ENCODE measurements around the gene BICDL2.
"Not testable (repeated sequence)": the region's sequence is repeated elsewhere in the genome, so short reads cannot be mapped to it uniquely, and the experiment has no call there.

Gene BICDL2

DNA sequence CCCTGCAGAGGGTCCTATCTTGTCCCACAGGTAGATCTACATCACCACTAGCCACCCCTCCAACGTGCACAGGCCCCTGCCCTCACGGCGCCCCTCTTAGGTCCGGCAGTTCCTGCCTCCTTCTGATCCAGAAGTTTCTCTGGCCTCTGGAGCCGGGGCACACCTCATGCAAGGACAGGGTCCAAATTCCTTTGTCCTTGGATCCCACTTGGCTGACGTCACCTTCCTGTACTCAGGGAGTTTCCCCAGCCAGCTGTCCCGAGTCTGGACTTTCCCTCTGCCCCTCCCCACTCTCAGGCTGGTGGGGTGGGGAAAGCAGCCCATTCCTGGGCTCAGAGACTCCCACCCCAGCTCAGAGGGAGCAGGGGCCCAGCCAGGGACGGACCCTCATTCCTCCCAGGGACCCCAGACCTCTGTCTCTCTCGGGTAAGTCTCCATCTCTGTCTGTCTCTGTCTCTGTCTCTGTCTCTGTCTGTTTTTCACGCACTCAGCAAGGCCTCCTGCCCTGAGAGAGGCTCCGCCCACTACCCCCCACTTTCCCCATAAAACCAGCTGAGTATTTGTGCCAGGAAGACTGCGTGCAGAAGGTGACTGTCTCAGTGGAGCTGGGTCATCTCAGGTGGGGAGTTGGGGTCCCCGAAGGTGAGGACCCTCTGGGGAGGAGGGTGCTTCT lies 28.5 kb upstream of the BICDL2 start, which contains the start of gene IL32:
Gene IL32 (plus strand): TSS at position 572 of the 673 bp plus-strand sequence. CDS start 172 bp downstream, outside the sequence.
- DNase-seq (ENCODE audit: low read depth): peak; percentile 60

DNA sequence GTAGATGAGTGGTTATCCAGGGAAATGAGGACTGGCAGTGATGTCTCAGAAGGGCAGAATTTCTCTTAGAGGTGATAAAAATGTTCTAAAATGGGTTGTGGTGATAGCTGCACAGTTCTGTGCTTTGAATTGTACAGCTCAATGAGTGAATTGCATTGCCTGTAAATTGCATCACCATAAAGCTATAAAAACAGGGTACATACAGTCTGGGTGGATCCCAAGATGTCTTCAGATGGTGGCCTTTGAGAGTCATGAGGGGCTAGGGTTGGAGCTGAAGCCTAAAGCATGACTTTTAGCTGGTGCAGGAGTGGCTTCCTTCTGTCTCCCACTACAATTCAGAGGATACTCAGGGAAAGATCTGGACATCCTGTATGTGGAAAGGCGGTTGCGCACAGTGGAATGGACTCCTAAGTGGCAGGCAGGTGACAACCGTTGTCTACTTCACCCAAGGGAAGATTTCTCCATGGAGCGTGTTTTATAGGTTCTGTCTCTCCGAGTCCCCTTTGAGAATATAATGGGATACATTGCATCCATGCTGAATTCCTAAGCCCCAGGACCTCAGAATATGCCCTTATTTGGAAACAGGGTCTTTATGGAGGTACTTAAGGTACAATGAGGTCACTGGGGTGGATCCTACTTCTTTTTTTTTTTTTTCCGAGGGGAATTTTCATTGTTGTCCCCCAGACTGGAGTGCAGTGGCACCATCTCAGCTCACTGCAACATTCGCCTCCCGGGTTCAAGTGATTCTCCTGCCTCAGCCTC lies 27.1 kb upstream of the BICDL2 start:
- no peak for DNase-seq (ENCODE audit: low read depth)

DNA sequence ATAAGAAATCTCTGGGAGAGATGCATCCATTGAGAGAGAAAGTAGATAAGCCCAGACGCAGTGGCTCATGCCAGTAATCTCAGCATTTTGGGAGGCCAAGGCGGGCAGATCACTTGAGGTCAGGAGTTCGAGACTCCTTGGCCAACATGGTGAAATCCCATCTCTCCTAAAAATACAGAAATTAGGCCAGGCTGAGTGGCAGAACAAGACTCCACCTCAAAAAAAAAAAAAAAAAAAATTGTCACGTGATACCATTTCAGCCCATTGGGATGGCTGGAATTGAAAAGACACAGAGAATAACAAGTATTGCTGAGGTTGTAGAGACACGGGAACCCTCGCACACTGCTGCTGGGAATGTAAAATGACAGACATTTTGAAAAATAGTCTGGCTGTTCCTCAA lies 25.8 kb upstream of the BICDL2 start:
- DNase-seq (ENCODE audit: low read depth): no peak

DNA sequence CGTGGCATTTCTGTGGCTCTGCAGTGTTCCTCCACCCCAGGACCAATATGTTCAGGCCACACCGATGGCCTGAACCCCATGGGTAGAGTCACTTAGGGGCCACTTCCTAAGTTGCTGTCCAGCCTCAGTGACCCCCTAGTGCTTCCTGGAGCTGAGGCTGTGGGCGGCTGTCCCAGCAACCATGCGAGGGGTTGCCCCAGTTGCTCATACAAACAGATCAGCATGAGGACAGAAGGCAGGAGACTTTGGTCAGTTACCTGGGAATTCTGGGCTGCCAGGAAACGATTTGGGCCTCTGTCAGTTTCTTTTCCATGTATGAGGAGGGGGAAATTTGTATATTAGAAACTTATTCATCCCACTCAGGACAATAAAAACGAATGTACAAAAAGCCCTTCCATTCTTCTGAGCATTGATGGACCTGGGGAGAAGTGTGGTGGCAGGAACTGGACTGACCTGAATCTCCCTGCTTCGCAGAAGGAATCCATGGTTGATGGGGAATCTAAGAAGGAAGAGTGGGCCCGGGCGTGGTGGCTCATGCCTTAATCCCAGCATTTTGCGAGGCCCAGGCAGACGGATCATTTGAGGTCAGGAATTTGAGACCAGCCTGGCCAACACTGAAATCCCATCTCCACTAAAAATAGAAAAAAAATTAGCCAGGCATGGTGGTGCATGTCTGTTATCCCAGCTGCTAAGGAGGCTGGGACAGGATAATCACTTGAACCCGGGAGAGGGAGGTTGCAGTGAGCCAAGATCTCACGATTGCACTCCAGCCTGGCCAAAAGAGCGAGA lies 23.8 kb upstream of the BICDL2 start:
- no peak for DNase-seq (ENCODE audit: low read depth)

DNA sequence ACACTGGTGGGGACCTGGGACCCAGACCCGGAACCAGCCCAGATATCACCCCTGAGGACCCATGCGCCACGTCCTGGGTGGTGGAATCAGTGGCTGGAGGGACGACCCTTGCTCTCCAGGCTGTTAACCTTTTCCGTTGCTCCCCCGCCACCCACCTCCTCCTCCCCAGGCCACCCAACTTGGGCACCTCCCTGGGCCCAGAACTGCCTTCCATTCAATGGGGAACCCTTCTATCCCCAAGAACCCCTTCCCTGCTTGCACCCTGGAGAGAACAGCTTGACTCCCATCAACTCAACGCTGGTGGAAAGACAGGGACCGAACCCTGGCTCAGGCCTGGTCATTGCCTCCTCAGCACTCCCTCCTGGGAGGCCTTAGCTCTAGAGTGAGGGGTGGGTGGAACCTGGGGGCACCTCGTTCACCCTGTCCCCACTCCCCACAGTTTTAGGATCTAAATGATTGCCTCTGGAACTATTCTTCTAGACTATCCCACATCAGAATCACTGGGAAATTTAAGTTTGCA lies 23.0 kb upstream of the BICDL2 start:
- DNase-seq (ENCODE audit: low read depth): no peak

DNA sequence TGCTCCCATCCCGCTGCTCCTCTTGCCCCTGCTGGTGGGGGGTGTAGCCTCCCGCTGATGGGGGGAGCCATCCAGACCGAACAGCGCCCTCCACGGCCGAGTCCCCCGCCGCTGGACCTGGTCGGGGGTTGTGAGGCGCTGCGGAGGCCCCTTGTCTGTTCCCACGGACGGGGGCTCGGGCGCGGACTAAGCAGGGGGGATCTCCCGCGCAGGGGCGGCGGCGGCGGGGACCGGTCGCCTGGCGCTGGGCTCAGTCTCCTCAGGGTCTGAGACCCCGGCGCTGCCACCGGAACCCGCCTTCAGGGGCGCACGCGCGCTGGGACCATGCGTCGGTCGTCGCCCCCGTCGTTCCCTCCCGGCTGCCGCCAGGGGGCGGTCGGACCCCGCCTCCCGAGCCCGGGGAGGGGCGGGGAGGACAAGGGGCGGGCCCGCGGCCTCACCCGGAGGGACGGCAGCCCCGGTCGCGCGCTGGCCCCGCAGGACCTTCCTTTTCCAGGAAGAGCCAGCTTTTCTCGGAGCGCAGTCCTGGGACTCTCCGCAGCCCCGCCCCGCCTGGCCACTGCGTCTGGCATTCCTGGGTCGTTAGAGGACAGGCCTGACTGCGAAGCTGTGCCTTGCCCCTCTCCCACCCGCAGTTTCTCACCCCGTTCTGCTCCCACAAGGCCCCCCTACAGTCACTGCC lies 22.4 kb upstream of the BICDL2 start:
- DNase-seq (ENCODE audit: low read depth): peak; percentile 83

DNA sequence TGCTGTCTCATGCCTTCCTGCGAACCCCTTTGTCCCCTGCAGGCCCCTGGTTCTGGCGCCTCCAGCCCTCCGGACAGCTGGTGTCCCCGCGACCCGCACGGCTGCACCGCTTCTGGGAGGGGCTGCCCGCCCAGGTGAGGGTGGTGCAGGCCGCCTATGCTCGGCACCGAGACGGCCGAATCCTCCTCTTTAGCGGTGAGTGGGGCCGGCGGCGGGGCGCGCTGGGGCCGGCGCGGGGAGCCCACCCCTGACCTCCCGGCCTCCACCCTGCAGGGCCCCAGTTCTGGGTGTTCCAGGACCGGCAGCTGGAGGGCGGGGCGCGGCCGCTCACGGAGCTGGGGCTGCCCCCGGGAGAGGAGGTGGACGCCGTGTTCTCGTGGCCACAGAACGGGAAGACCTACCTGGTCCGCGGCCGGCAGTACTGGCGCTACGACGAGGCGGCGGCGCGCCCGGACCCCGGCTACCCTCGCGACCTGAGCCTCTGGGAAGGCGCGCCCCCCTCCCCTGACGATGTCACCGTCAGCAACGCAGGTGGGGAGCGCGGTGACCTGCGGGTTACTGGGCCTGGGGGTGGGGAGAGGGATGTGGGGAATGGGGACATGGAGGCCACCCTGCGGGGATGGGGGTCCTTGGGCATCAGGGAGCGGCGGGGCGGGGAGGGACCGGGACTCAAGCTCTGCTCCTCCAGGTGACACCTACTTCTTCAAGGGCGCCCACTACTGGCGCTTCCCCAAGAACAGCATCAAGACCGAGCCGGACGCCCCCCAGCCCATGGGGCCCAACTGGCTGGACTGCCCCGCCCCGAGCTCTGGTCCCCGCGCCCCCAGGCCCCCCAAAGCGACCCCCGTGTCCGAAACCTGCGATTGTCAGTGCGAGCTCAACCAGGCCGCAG lies 21.6 kb upstream of the BICDL2 start:
- peak; percentile 49 for DNase-seq (ENCODE audit: low read depth)

DNA sequence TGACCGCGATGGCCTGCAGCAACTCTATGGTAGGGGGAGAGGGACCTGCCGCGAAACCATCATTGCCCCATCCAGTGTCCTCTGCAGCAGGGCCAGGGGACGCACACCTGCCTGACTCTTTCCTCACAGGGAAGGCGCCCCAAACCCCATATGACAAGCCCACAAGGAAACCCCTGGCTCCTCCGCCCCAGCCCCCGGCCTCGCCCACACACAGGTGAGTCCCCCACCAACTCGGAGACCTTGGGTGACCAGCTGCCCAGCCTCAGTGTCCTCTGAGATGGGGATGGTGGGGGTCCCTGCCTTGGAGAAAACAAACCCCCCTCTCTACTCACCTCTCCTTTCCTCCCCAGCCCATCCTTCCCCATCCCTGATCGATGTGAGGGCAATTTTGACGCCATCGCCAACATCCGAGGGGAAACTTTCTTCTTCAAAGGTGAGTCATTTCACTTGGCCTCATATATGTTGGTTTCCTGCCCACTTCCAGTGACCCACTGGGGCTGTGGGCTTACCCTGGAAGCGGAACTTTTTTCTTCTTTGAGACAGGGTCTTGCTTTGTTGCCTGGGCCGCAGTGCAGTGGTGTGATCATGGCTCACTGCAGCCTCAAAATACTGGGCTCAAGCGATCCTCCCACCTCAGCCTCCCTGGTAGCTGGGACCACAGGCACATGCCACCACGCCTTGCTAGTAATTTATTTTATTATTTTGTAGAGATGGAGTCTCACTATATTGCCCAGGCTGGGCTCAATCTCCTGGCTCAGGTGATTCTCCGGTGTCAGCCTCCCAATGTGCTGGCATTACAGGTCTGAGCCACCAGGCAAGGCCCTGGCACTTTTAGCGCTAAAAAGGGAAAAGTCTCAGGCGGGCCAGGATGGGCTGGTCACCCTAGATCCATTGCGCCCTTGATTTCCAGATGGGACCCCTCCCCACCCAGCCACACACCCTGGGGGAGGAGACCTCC lies 20.7 kb upstream of the BICDL2 start:
- no peak for DNase-seq (ENCODE audit: low read depth)

DNA sequence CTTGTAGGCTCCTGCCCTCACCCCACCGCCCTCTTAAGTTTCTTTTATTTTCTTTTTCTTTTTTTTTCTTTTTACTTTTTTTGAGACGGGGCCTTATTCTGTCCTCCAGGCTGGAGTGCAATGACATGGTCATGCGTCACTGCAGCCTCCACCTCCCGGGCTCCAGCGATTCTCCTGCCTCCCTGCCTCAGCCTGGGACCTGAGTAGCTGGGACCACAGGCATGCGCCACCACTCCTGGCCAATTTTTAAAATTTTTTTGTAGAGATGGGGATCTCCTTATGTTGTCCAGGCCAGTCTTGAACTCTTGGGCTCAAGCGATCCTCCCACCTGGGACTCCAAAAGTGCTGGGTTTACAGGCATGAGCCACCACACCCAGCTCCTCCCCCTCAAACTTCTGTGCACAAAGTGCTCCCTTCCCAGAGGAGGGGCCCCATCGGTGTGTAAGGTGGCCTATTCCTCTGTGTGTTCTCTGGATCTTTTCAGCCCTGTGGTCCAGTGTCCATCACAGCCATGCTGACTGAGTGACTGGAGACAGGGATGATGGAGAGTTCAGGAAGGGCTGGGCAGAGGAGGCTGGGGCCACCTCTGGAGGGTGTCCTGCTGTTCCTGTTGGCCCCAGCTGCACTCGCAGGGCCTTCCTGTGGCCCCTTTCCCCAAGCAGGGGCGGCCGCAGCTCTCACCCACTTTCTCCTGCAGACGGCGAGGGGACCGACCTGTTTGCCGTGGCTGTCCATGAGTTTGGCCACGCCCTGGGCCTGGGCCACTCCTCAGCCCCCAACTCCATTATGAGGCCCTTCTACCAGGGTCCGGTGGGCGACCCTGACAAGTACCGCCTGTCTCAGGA lies 19.8 kb upstream of the BICDL2 start:
- no peak for DNase-seq (ENCODE audit: low read depth)

DNA sequence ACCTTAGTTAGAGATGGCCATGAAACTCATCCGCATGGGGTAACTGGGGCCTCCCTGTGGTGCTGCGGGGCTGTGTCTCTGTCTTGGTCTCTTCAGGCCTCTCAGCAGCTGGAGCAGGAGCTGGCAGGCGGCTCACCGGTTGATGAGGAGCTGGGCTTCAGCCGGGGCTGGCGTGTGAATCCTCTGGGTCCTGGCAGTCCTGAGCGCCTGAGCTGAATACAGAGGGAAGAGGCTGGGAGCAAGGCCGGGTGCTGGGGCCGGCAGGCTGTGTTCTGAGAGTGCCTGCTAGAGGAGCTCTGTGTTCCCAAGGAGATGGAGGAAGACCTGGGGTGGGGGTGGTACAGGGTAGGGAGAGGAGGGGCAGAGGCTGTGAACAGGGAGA lies 19.0 kb upstream of the BICDL2 start:
- not testable (repeated sequence) for DNase-seq (ENCODE audit: low read depth)

DNA sequence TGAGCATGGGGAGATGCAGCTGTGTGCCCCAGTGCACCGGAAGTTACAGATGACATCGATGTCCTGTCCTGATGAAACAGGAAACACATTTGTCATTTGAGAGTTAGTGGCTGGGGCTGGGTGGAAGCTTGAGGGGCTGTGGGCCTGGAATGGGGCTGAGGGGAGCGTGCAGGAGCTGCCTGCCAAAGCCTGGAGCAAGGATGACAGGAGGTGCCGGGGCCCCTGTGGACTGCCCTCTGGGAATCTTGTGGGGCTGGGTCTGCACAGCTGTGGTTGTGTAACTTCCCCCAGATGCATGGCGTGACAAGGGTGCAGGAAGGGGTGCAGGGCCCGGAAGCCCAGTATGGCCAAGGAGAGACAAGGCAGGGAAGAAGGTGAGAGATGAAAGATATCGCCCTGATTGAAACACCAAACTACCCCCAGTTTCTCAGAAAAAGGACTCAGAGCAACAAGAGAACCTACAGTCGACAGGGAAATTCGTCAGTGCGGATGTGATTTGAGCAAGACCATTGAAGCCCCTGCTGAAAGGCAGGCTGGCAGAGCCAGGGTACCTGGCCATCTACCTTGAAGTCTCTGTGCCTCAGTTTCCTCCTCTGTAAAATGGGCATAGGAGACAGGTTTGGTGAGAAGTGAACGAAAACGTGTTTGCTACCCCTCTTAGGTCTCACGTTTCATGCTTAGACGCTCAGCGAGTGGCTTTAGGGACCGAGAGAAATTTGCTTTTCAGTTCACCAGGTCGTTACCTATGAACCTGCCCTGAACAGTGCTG lies 18.4 kb upstream of the BICDL2 start:
- DNase-seq (ENCODE audit: low read depth): no peak

DNA sequence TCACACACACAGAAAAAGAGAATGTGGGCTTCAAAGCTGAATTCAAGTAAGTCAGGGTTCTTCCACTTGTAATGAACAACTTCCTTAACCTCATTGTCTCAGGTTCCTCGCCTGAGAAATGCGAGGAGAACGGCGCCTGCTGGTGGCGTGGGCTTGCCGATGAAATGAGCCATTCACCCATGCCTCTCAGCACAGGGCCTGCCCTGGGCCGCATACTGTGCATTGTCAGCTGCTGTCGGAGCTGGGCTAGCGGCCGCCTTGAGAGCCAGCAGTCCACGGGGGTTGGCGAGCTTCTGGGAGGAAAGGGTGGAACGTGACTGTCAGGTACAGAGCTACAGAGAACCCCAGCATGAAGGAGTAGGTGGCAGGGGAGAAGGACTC lies 16.6 kb upstream of the BICDL2 start:
- not testable (repeated sequence) for DNase-seq (ENCODE audit: low read depth)

DNA sequence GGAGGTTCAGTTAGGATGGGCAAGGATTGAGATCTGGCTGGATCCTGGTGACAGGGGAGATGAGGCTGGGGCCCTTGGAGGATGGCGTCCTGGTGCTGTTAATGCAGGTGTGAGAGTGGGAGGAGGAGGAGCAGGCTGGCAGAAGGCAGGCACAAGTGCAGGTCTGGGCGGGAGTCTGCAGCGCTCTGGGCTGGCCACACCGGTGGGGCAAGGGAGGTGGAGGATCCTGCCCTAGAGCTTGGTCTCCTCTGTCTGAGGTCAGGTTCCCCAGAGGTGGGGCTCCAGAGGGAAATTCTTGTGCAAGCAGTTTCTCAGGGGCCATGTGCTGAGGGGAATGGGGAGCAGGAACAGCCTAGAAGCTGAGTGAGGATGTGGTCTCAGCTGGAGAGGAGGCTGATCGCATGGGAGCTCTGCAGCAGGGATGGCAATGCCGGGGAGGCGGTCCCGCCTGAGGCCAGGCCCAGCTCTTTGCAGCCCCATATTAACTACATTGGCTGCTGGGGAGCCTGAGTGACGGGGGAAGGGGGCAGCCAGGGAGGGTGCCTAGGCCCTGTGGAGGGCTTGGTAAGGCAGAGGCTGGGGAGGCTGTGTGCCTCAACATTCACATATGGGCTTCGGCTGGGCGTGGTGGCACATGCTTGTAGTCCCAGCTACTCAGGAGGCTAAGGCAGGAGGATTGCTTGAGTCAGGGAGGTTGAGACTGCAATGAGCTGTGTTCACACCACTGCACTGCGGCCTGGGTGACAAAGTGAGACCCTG lies 16.0 kb upstream of the BICDL2 start:
- not testable (repeated sequence) for DNase-seq (ENCODE audit: low read depth)

DNA sequence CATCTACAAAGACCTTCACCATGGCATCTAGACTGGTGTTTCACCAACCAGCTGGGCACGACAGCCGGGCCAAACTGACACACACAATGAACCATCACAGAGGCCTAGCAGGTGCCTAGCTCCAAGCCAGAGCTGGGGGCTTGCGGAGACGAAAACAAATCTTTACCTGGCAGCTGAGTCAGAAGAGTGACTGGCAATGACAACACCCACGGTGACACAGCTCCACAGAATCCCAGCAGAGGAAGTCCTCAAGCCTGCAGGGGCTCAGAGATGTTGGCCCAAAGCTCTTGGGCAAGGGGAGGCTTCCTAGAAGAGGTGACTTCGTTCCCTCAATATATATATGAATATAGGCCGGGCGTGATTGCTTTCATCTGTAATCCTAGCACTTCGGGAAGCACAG lies 14.8 kb upstream of the BICDL2 start:
- DNase-seq (ENCODE audit: low read depth): no peak

DNA sequence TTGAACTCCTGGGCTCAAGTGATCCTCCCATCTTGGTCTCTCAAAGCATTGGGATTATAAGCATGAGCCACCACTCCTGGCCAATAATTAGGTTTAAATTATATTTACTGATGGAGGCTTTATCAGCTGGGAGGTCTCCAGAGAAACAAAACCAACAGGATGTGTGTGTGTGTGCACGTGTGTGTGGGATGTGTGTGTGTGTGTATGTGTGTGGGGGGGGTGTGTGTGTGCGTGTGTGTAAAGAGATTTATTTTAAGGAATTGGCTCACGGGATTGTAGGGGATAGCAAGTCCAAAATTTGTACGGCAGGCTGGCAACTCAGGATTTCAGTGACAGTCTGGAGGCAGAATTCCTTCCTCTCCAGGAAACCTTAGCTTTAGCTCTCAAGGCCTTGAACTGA lies 14.3 kb upstream of the BICDL2 start:
- DNase-seq (ENCODE audit: low read depth): no peak

DNA sequence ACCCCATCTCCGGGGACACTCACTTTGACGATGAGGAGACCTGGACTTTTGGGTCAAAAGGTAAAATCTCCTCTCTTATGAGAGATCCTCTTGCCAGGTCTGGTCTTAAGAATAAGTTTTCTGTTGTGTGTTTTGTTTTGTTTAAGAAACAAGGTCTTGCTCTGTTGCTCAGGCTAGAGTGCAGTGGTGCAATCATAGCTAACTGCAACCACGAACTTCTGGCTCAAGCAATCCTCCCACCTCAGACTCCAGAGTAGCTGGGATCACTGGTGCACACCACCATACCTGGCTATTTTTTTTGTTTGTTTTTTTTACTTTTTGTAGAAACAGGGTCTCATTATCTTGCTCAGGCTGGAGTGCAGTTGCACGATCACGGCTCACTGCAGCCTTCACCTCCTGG lies 13.7 kb upstream of the BICDL2 start:
- no peak for DNase-seq (ENCODE audit: low read depth)

DNA sequence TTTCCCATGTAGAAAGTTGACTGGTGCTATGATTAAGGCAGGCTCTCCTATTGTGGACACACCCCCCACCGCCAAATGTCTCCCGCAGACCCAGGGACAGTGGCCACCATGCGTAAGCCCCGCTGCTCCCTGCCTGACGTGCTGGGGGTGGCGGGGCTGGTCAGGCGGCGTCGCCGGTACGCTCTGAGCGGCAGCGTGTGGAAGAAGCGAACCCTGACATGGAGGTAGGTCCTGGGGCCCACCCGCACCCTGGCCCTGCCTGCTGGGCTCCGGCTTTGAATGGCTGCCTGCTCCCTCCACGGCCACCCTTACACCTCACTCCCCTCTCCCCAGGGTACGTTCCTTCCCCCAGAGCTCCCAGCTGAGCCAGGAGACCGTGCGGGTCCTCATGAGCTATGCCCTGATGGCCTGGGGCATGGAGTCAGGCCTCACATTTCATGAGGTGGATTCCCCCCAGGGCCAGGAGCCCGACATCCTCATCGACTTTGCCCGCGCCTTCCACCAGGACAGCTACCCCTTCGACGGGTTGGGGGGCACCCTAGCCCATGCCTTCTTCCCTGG lies 13.3 kb upstream of the BICDL2 start:
- DNase-seq (ENCODE audit: low read depth): no peak
